Measurements from ENCODE around the gene PAXX.

The PAXX gene

DNA sequence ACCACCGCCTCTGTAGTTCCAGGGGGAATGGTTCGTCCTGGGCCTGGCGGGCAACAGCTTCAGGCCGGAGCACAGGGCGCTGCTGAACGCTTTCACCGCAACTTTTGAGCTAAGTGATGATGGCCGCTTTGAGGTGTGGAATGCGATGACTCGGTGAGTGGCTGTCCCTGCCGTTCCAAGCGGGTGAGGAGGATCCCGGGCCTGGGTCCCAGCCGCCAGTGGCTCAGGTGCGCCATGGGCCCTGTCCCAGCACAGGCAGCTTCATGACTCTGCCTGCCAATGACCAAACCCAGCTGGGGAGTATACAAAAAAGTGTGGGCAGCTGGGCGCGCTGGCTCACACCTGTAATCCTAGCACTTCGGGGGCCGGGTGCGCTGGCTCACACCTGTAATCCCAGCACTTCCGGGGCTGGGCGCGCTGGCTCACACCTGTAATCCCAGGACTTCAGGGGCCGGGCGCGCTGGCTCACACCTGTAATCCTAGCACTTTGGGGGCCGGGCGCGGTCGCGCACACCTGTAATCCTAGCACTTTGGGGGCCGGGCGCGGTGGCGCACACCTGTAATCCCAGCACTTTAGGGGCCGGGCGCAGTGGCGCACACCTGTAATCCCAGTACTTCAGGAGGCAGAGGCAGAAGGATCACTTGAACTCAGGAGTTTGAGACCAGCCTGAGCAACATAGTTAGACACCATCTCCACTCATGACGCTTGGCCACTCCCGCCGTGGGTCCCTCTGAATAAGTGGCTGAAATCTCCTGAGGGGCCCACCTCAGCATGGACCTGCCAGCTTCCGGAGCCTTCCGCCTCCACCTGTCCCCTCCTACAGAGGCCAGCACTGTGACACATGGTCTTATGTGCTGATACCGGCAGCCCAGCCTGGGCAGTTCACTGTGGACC, 39.1 kb upstream of the PAXX start:
- DNase-seq (ENCODE audit: low read depth) = no peak

DNA sequence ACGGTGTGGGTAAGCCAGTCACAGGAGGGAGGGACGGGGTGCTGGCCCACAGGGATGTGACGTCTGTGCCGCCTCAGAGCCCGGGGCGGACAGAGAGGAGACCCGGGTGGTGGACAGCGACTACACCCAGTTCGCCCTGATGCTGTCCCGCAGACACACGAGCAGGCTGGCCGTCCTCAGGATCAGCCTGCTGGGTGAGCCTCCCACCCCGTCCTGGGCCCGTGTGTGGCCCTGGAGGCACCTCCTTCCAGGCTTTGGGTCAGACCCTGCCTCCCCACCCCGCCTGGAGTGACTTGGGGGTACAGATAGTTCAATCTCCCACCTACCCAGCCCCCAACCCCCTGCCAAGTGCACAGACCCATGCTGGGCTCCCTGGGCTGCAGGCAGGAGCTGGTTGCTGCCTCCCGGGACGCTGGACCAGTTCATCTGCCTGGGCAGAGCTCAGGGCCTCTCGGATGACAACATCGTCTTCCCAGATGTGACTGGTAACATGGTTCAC, 38.4 kb upstream of the PAXX start:
- DNase-seq (ENCODE audit: low read depth) = no peak

GRCh38 chr9:136954270-136955083, 37.7 kb upstream of the PAXX start:
- DNase-seq (ENCODE audit: low read depth) = no peak

- no peak for DNase-seq (ENCODE audit: low read depth)
Observed at GRCh38 chr9:136955202-136955942, 36.9 kb upstream of the PAXX start.

GRCh38 chr9:136955943-136956335, 36.3 kb upstream of the PAXX start:
- DNase-seq (ENCODE audit: low read depth) = no peak

GRCh38 chr9:136956604-136957003, 35.6 kb upstream of the PAXX start:
- no peak for DNase-seq (ENCODE audit: low read depth)

DNA sequence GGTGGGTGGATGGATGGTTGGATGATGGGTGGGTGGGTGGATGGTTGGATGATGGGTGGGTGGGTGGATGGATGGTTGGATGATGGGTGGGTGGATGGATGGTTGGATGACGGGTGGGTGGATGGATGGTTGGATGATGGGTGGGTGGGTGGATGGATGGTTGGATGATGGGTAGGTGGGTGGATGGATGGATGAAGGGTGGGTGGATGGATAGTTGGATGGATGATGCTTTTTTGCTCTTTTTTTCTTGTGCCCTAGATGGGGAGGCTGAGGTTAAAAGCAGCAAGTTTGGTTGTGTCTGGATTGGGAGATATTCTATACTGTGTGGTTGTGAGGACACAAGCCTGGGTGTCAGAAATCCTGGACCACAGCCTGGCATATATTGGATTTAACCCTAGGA, 34.8 kb upstream of the PAXX start:
- DNase-seq (ENCODE audit: low read depth) = no peak

GRCh38 chr9:136957901-136958300, 34.3 kb upstream of the PAXX start:
- DNase-seq (ENCODE audit: low read depth) = no peak

- no peak for DNase-seq (ENCODE audit: low read depth)
Observed at GRCh38 chr9:136958473-136958872, 33.7 kb upstream of the PAXX start.

- DNase-seq (ENCODE audit: low read depth) = no peak
Observed at GRCh38 chr9:136958898-136959850, 33.0 kb upstream of the PAXX start.

GRCh38 chr9:136960212-136960937, 31.8 kb upstream of the PAXX start:
- no peak for DNase-seq (ENCODE audit: low read depth)

GRCh38 chr9:136960938-136961275, 31.3 kb upstream of the PAXX start:
- DNase-seq (ENCODE audit: low read depth) = no peak

DNA sequence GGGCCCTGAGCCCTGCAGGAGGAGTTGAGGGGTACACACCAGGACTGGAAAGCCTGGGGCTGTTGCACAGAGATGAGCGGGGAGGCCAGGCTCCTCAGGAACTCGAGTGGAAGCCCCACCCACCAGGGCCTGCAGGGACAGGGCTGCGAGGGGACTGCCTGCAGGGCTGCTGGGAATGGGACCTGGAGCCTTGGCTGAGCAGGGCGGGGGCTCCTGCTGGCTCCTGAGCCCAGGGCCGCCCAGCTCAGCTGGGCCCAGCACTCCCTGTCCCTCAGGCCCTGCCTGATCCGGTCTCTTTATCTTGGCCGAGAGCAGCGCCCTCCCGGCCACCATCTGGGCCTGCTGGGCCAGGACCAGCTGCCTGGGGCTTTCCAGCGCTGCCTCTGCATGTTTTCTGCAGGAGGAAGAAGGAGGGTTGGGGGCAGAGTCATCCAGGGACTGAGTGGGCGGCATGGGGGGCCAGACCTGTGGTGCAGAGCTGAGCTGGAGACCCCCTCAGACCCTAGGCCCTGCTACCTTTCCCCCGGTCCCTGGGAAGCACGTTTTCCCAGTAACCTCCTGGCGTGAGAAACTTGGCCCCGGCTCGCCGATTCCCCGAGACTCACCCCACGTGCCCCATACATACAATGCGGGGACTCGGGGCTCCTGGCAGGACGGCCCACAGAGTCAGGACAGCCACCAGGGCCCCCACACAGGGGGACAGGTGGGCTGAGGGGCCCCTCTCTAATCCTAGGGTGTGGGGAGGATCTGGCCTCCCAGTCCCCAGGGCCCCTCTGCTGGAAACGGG, 30.8 kb upstream of the PAXX start:
- no peak for DNase-seq (ENCODE audit: low read depth)

DNA sequence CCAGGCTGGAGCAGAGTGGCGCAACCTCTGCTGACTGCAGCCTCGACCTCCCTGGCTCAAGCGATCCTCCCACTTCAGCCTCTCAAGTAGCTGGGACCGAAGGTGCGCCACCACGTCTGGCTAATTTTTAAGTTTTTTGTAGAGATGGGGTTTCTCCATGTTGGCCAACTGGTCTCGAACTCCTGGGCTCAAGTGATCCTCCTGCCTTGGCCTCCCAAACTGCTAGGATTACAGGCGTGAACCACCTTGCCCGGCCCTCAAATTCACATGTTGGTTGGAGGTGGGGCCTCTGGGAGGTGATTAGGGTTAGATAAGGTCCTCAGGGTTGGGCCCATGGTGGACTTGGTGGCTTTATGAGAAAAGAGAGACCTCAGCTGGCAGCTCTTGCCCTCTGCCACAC, 30.1 kb upstream of the PAXX start:
- DNase-seq (ENCODE audit: low read depth) = no peak

DNA sequence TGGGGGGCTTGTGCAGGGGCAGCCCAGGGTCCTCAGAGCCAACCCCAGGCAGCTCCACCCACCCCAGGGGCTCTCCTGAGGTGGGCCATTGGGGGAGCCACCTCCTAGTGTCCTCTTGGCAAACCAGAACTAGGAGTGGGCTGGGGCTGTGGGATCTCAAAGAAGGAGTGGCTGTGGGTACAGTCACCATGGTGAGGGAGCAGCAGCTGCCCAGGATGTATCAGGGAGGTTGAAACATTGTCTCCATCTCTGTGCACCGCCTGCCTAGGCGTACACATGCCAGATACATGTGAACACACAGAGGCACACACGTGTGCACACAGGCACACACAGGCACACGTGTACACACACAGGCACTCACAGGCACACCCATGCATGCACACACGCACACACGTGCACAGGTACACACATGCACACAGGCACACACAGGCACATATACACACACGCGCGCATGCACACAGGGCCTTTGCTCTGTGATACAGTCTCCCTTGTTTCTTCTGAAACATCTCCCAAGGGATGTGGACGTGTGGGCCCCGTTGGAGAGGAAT, 29.4 kb upstream of the PAXX start:
- no peak for DNase-seq (ENCODE audit: low read depth)

GRCh38 chr9:136963341-136963740, 28.9 kb upstream of the PAXX start:
- DNase-seq (ENCODE audit: low read depth) = no peak

DNA sequence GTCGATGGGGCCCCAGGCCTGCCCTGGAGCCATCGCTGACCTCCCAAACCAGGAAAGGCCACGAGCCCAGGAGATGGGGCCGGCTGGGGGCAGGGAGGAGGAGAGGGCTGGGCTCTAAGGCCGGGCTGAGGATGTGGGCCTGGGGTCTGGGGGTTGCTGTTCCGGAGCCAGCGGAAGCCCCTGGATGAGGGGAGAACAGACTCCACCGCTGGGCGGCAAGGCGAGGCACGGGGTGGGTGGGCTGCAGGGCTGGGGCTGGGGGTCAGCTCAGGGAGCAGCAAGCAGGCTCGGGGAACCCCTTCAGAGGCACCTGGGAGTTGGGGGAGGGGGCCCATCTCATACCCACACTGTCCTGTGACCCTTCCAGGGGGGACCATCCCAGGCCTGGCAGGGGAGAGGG, 28.5 kb upstream of the PAXX start:
- DNase-seq (ENCODE audit: low read depth) = no peak

- no peak for DNase-seq (ENCODE audit: low read depth)
Observed at GRCh38 chr9:136964171-136964689, 28.0 kb upstream of the PAXX start.

DNA sequence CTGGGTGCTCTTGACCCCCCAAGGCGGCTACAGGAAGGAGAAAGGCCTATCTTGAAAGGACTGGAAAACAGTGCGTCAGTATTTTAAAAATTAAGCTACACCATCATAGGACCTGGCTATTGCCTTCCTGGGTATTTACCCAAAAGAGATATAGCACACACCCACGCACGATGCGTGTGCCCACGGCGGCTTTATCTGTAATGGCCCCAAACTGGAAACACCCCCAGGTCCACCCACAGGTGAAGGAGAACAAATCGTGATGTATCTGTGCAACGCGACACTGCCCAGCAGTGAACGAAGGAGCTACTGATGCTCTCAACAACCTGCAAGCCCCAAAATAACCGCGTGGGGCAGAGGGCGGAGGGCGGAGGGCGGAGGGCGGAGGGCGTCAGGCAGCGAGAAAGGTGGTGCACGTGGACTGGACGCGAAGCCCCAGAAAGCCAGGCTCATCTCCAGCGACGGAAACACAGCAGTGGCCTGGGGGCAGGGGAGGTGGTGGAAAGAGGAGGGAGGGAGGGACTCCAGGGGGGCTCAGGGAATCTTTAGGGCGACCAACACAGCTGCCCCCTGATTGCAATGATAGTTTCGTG, 27.3 kb upstream of the PAXX start:
- no peak for DNase-seq (ENCODE audit: low read depth)
